Liver (tissue), 9 donors: Measurements from ENCODE around the gene SLC2A5. TPM values are rescaled to one million over a fixed set of nuclear protein-coding genes. Genes with fewer than 3 reads are reported as not detected.

ENCODE experiments used
- DNase-seq: peaks from one replicate; pipeline ENCODE4 v3.0.0-alpha.2; 2017; ENCODE audit warnings: low spot score
- H3K27ac ChIP-seq, 2 donors: one replicate each; pipeline ENCODE4 v1.7.0; 2013; ENCODE audit warnings: inconsistent platforms in 2 of 2, low read length in 2 of 2, control low read depth in 1 of 2, low read depth in 1 of 2, mild to moderate bottlenecking in 1 of 2
- H3K27me3 ChIP-seq, 4 donors: one replicate each; pipeline versions ENCODE4 v1.6.1 to v1.7.0; 2013; ENCODE audit warnings: low read length in 3 of 4, inconsistent platforms in 1 of 4, mild to moderate bottlenecking in 1 of 4, moderate library complexity in 1 of 4; ENCODE audit not compliant: control insufficient read depth in 4 of 4, insufficient read depth in 4 of 4
- H3K36me3 ChIP-seq, 4 donors: one replicate each; pipeline versions ENCODE4 v1.6.1 to v1.7.0; 2013; ENCODE audit warnings: low read length in 3 of 4, mild to moderate bottlenecking in 3 of 4, low read depth in 1 of 4, moderate library complexity in 1 of 4; ENCODE audit not compliant: control insufficient read depth in 4 of 4, insufficient read depth in 3 of 4
- H3K4me1 ChIP-seq, 4 donors: one replicate each; pipeline versions ENCODE4 v1.6.1 to v1.7.0; 2013; ENCODE audit warnings: low read length in 3 of 4, mild to moderate bottlenecking in 3 of 4, moderate library complexity in 1 of 4; ENCODE audit not compliant: control insufficient read depth in 4 of 4, insufficient read depth in 4 of 4
- H3K4me3 ChIP-seq, 3 donors: one replicate each; pipeline versions ENCODE4 v1.6.1 to v1.7.0; 2013; ENCODE audit warnings: low read length in 3 of 3, control low read depth in 1 of 3, low read depth in 1 of 3, mild to moderate bottlenecking in 1 of 3
- H3K9ac ChIP-seq, 2 donors: one replicate each; pipeline ENCODE4 v1.7.0; 2013; ENCODE audit warnings: low read length in 2 of 2, mild to moderate bottlenecking in 2 of 2, moderate library complexity in 2 of 2, control low read depth in 1 of 2, low read depth in 1 of 2
- H3K9me3 ChIP-seq, 4 donors: one replicate each; pipeline versions ENCODE4 v1.6.1 to v1.7.0; 2013; ENCODE audit warnings: low read length in 3 of 4; ENCODE audit not compliant: control insufficient read depth in 4 of 4
- EGR1 ChIP-seq, 2 donors: IDR thresholded peaks; 2 replicates each; pipeline ENCODE4 v1.6.1; 2016 to 2018; ENCODE audit warnings: antibody characterized with exemption in 2 of 2, low read depth in 2 of 2
- FOXA1 ChIP-seq: IDR thresholded peaks from 2 replicates; pipeline ENCODE4 v1.6.1; 2016; ENCODE audit warnings: antibody characterized with exemption
- FOXA2 ChIP-seq: IDR thresholded peaks from 2 replicates; pipeline ENCODE4 v1.6.1; 2016; ENCODE audit warnings: antibody characterized with exemption
- GABPA ChIP-seq, 2 donors: IDR thresholded peaks in 1 of 2; conservative IDR thresholded peaks in 1 of 2; 2 replicates each; pipeline ENCODE4 v1.6.1; 2016; ENCODE audit warnings: antibody characterized with exemption in 2 of 2, mild to moderate bottlenecking in 1 of 2, moderate library complexity in 1 of 2
- HNF4A ChIP-seq, 2 donors: conservative IDR thresholded peaks; 2 replicates each; pipeline ENCODE4 v1.6.1; 2016; ENCODE audit warnings: antibody characterized with exemption in 2 of 2, mild to moderate bottlenecking in 2 of 2
- HNF4G ChIP-seq: IDR thresholded peaks from 2 replicates; pipeline ENCODE4 v1.6.1; 2016; ENCODE audit warnings: antibody characterized with exemption
- JUND ChIP-seq, 2 donors: IDR thresholded peaks; 2 replicates each; pipeline ENCODE4 v1.6.1; 2016; ENCODE audit warnings: antibody characterized with exemption in 2 of 2
- NR2F2 ChIP-seq: IDR thresholded peaks from 2 replicates; pipeline ENCODE4 v1.6.1; 2016; ENCODE audit warnings: antibody characterized with exemption
- RAD21 ChIP-seq, 2 donors: IDR thresholded peaks; 2 replicates each; pipeline ENCODE4 v1.6.1; 2016; ENCODE audit warnings: antibody characterized with exemption in 2 of 2, mild to moderate bottlenecking in 2 of 2
- RXRA ChIP-seq, 2 donors: IDR thresholded peaks; 2 replicates each; pipeline ENCODE4 v1.6.1; 2017 to 2018; ENCODE audit warnings: antibody characterized with exemption in 2 of 2, mild to moderate bottlenecking in 1 of 2
- SP1 ChIP-seq: IDR thresholded peaks from 2 replicates; pipeline ENCODE4 v1.6.1; 2018; ENCODE audit warnings: antibody characterized with exemption, mild to moderate bottlenecking
- TAF1 ChIP-seq: conservative IDR thresholded peaks from 2 replicates; pipeline ENCODE4 v1.6.1; 2016; ENCODE audit warnings: antibody characterized with exemption, mild to moderate bottlenecking
- YY1 ChIP-seq: IDR thresholded peaks from 2 replicates; pipeline ENCODE4 v1.6.1; 2016; ENCODE audit warnings: antibody characterized with exemption, mild to moderate bottlenecking
- WGBS: extraction: QIAGEN DNeasy Blood & Tissue Kit; methylation state at CpG from one replicate; pipeline ENCODE4 v1.1.7; 2013; 5-methylcytosine and 5-hydroxymethylcytosine counted together
- polyA plus RNA-seq, 2 donors: library from polyadenylated mRNA; stranded (reverse) in 1 of 2; unstranded in 1 of 2; fragments of 200-250 nt in 1 of 2; fragments of >200 nt in 1 of 2; fragmentation: Nextera tagmentation in 1 of 2; extraction: Ambion mirVana in 1 of 2; gene quantifications; one replicate each; pipeline versions ENCODE4 v1.2.1 to v1.2.3, GENCODE V29; 2013 to 2015
- total RNA-seq, 2 donors: library from RNA; depleted of rRNA; stranded (reverse); fragments of >200 nt; gene quantifications; one replicate each; pipeline ENCODE4 v1.2.3, GENCODE V29; 2014
- TF ChIP-seq, protein P1 (sequence below): IDR thresholded peaks from 2 replicates; pipeline ENCODE4 v1.6.1; 2016; ENCODE audit warnings: antibody characterized with exemption
- TF ChIP-seq, protein P2 (sequence below): IDR thresholded peaks from 2 replicates; pipeline ENCODE4 v1.6.1; 2016; ENCODE audit warnings: antibody characterized with exemption
- TF ChIP-seq, protein P3 (sequence below): fragments of 150-350 bp; IDR thresholded peaks from 2 replicates; pipeline ENCODE4 v1.5.1; 2017; ENCODE audit warnings: improper control_type of control experiment, low read depth, low read length; ENCODE audit not compliant: missing input control
- TF ChIP-seq, protein P4 (sequence below): IDR thresholded peaks from 2 replicates; pipeline ENCODE4 v1.6.1; 2016; ENCODE audit warnings: antibody characterized with exemption
- TF ChIP-seq, protein P5 (sequence below): IDR thresholded peaks from 2 replicates; pipeline ENCODE4 v1.6.1; 2016; ENCODE audit warnings: antibody characterized with exemption, mild to moderate bottlenecking
- donor health status: healthy.
- donor health status: healthy.
- donor health status: healthy.
- donor health status: healthy.
- donor health status: healthy.

The SLC2A5 gene
- total and polyA plus RNA-seq, 4 donors: 0.07 to 1.6 (median 0.13) TPM

DNA sequence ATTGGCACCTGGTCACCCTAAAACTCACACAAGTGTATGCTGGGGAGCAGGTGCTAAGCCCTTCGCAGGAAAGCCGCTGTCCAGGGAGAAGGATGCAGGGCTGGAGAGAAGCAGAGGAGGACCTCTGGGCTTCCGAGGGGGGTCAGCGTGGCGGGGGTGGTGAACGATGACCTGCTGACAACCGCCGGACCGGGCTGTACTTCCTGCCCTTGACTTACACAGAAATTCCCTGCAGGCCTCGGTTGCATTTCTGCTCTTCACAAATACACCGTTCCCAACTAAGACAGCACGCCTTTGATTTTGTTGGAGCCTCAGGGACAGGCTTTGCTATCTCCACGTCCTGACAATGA lies 80.8 kb downstream of the SLC2A5 start (continued):
- TF ChIP-seq, protein P1, sequence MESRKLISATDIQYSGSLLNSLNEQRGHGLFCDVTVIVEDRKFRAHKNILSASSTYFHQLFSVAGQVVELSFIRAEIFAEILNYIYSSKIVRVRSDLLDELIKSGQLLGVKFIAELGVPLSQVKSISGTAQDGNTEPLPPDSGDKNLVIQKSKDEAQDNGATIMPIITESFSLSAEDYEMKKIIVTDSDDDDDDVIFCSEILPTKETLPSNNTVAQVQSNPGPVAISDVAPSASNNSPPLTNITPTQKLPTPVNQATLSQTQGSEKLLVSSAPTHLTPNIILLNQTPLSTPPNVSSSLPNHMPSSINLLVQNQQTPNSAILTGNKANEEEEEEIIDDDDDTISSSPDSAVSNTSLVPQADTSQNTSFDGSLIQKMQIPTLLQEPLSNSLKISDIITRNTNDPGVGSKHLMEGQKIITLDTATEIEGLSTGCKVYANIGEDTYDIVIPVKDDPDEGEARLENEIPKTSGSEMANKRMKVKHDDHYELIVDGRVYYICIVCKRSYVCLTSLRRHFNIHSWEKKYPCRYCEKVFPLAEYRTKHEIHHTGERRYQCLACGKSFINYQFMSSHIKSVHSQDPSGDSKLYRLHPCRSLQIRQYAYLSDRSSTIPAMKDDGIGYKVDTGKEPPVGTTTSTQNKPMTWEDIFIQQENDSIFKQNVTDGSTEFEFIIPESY: no peak
- no peak for TF ChIP-seq EGR1 (IDR thresholded peaks at IDR 0.05; ENCODE audit: low read depth in 2 of 2)
- TF ChIP-seq RXRA (IDR thresholded peaks at IDR 0.05): no peak
- no peak for TF ChIP-seq JUND (IDR thresholded peaks at IDR 0.05)

DNA sequence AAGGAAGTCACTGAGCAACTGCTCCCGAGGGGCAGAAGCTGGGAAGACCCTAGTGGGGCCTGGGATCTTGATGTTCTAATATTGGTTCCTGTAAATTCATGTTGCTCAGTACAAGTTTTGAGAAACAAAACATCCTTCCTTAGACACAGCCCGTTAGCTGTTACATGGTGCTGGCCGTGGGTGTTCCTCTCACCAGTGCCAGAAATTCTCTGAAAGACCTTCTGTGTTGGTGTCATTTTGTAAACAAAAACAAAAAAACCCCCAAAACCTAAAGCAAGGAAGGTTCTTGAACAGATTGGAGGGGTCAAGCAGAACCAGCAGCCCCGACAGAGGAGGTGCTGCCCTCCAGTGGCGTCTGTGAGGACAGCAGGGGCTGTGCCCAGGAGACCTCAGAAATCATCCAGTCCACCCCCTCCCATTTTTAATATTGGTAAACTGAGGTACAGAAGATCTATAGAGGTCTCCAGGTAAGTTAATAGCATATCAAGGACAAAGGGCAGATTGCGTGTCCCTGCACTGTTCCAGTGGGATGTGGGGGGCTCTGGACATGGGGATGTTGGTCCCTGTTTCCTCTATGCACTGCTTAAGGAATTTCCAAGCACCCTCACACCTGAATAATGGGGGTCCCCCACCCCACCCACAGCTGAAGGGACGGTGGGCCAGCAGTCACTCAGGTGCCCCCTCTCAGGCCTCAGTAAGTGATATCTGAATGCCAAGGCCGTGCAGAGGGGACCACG lies 81.4 kb downstream of the SLC2A5 start:
- no peak overlapping the region for H3K9ac ChIP-seq
- no peaks in the 10 kb centered on the region for H3K9me3 ChIP-seq
- H3K36me3 ChIP-seq: no peaks in the 10 kb centered on the region
- DNase-seq: peak; percentile 63
- H3K27me3 ChIP-seq: no peaks in the 10 kb centered on the region
- H3K27ac ChIP-seq: no peak overlapping the region
- TF ChIP-seq, protein P2, sequence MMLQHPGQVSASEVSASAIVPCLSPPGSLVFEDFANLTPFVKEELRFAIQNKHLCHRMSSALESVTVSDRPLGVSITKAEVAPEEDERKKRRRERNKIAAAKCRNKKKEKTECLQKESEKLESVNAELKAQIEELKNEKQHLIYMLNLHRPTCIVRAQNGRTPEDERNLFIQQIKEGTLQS: no peak
- TF ChIP-seq, protein P3, sequence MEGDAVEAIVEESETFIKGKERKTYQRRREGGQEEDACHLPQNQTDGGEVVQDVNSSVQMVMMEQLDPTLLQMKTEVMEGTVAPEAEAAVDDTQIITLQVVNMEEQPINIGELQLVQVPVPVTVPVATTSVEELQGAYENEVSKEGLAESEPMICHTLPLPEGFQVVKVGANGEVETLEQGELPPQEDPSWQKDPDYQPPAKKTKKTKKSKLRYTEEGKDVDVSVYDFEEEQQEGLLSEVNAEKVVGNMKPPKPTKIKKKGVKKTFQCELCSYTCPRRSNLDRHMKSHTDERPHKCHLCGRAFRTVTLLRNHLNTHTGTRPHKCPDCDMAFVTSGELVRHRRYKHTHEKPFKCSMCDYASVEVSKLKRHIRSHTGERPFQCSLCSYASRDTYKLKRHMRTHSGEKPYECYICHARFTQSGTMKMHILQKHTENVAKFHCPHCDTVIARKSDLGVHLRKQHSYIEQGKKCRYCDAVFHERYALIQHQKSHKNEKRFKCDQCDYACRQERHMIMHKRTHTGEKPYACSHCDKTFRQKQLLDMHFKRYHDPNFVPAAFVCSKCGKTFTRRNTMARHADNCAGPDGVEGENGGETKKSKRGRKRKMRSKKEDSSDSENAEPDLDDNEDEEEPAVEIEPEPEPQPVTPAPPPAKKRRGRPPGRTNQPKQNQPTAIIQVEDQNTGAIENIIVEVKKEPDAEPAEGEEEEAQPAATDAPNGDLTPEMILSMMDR: peak; percentile 87
- TF ChIP-seq, protein P4, sequence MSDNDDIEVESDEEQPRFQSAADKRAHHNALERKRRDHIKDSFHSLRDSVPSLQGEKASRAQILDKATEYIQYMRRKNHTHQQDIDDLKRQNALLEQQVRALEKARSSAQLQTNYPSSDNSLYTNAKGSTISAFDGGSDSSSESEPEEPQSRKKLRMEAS: no peak
- TF ChIP-seq GABPA (IDR thresholded peaks at IDR 0.05 in 1 of 2, conservative IDR thresholded peaks at IDR 0.05 in 1 of 2) (no peak), EGR1 (IDR thresholded peaks at IDR 0.05; ENCODE audit: low read depth in 2 of 2) (no peak), NR2F2 (no peak), RAD21 (IDR thresholded peaks at IDR 0.05) (peak; percentile 80 to 85), HNF4G (no peak), HNF4A (conservative IDR thresholded peaks at IDR 0.05) (no peak)
- H3K4me1 ChIP-seq: peaks cover 0 to 5% (median 0%) of the 10 kb centered on the region in 4 donors
- WGBS: 33% methylated on average over 9 of the region's 9 CpGs
- H3K4me3 ChIP-seq: no peak overlapping the region

DNA sequence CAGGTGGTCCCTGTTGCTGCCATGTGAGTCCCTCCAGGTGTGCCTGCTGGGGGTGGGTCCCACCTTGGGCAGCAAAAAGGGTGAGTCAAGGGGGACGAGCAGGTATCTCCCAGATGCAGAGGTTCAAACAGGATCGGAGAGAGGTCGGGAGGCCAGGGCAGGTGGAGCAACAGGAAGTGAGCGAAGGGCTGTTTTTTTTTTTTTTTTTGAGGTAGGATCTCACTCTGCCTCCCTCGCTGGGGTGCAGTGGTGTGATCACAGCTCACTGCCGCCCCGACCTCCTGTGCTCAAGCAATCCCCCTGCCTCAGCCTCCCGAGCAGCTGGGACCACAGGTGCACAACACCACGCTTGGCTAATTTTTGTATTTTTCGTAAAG lies 82.6 kb downstream of the SLC2A5 start:
- Histone ChIP-seq H3K4me1 (peaks cover 0 to 5% (median 0%) of the 10 kb centered on the region in 4 donors), H3K27me3 (no peaks in the 10 kb centered on the region), H3K9me3 (no peaks in the 10 kb centered on the region), H3K4me3 (no peak overlapping the region), H3K36me3 (no peaks in the 10 kb centered on the region), H3K9ac (no peak overlapping the region), H3K27ac (no peak overlapping the region)
- no peak for DNase-seq
- WGBS: 88% methylated on average over 10 of the region's 10 CpGs
- TF ChIP-seq, protein P1: no peak
- TF ChIP-seq, protein P4: no peak
- TF ChIP-seq GABPA (IDR thresholded peaks at IDR 0.05 in 1 of 2, conservative IDR thresholded peaks at IDR 0.05 in 1 of 2) (no peak), TAF1 (no peak), RXRA (IDR thresholded peaks at IDR 0.05) (no peak), HNF4G (no peak), NR2F2 (no peak), SP1 (no peak), EGR1 (IDR thresholded peaks at IDR 0.05; ENCODE audit: low read depth in 2 of 2) (no peak), JUND (IDR thresholded peaks at IDR 0.05) (no peak), RAD21 (IDR thresholded peaks at IDR 0.05) (no peak), YY1 (no peak), FOXA1 (no peak), FOXA2 (no peak)
- TF ChIP-seq, protein P2: no peak
- TF ChIP-seq, protein P5, sequence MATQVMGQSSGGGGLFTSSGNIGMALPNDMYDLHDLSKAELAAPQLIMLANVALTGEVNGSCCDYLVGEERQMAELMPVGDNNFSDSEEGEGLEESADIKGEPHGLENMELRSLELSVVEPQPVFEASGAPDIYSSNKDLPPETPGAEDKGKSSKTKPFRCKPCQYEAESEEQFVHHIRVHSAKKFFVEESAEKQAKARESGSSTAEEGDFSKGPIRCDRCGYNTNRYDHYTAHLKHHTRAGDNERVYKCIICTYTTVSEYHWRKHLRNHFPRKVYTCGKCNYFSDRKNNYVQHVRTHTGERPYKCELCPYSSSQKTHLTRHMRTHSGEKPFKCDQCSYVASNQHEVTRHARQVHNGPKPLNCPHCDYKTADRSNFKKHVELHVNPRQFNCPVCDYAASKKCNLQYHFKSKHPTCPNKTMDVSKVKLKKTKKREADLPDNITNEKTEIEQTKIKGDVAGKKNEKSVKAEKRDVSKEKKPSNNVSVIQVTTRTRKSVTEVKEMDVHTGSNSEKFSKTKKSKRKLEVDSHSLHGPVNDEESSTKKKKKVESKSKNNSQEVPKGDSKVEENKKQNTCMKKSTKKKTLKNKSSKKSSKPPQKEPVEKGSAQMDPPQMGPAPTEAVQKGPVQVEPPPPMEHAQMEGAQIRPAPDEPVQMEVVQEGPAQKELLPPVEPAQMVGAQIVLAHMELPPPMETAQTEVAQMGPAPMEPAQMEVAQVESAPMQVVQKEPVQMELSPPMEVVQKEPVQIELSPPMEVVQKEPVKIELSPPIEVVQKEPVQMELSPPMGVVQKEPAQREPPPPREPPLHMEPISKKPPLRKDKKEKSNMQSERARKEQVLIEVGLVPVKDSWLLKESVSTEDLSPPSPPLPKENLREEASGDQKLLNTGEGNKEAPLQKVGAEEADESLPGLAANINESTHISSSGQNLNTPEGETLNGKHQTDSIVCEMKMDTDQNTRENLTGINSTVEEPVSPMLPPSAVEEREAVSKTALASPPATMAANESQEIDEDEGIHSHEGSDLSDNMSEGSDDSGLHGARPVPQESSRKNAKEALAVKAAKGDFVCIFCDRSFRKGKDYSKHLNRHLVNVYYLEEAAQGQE: no peak
